Endodermal cell (in vitro differentiated cells): ENCODE data around the gene HRG. TPM values are rescaled to one million over a fixed set of nuclear protein-coding genes. Genes with fewer than 3 reads are reported as not detected.
A peak's percentile ranks its signal among the peaks of the same experiment; 100 is the strongest.

Experiments
- DNase-seq: peaks from one replicate; pipeline ENCODE4 v3.0.0-alpha.2; 2017
- H3K27ac ChIP-seq: 2 replicates; pipeline ENCODE4 v1.5.1; 2013; ENCODE audit warnings: mild to moderate bottlenecking, low read depth, low read length, moderate library complexity
- H3K27me3 ChIP-seq: 2 replicates; pipeline ENCODE4 v1.6.1; 2013; ENCODE audit warnings: mild to moderate bottlenecking, low read length, moderate library complexity; ENCODE audit not compliant: insufficient read depth, control insufficient read depth, poor library complexity, severe bottlenecking
- H3K36me3 ChIP-seq: 2 replicates; pipeline ENCODE4 v1.7.0; 2013; ENCODE audit warnings: mild to moderate bottlenecking, low read length, moderate library complexity; ENCODE audit not compliant: control insufficient read depth, insufficient read depth
- H3K4me1 ChIP-seq: one replicate; pipeline ENCODE4 v1.7.0; 2013; ENCODE audit warnings: low read length; ENCODE audit not compliant: control insufficient read depth, insufficient read depth
- H3K4me3 ChIP-seq: 2 replicates; pipeline ENCODE4 v1.5.1; 2013; ENCODE audit warnings: mild to moderate bottlenecking, low read length, moderate library complexity
- H3K9ac ChIP-seq: 2 replicates; pipeline ENCODE4 v1.6.1; 2013; ENCODE audit warnings: mild to moderate bottlenecking, low read length, moderate library complexity; ENCODE audit not compliant: poor library complexity, severe bottlenecking; ENCODE audit errors: extremely low read depth
- H3K9me3 ChIP-seq: 2 replicates; pipeline ENCODE4 v1.6.1; 2013; ENCODE audit warnings: mild to moderate bottlenecking, low read length, moderate library complexity; ENCODE audit not compliant: control insufficient read depth
- H3K27ac Mint-ChIP-seq: 2 replicates; pipeline ENCODE4 v1.8.0; 2020; ENCODE audit warnings: mixed read lengths
- H3K27me3 Mint-ChIP-seq: 2 replicates; pipeline ENCODE4 v1.8.0; 2021; ENCODE audit warnings: mild to moderate bottlenecking, mixed read lengths; ENCODE audit not compliant: insufficient read depth
- H3K36me3 Mint-ChIP-seq: 2 replicates; pipeline ENCODE4 v1.8.0; 2020; ENCODE audit warnings: low read depth, mixed read lengths
- H3K4me1 Mint-ChIP-seq: 2 replicates; pipeline ENCODE4 v1.8.0; 2020; ENCODE audit warnings: mixed read lengths
- H3K4me3 Mint-ChIP-seq: 2 replicates; pipeline ENCODE4 v1.8.0; 2020; ENCODE audit warnings: mild to moderate bottlenecking, moderate library complexity, mixed read lengths
- H3K9me3 Mint-ChIP-seq: 2 replicates; pipeline ENCODE4 v1.8.0; 2020; ENCODE audit warnings: mild to moderate bottlenecking, mixed read lengths
- WGBS, 2 experiments: methylation state at CpG; one replicate each; pipeline versions ENCODE4 v1.1.5 to v1.1.7; 2013; ENCODE audit warnings: missing lambda C conversion rate in 2 of 2, mixed read lengths in 1 of 2; ENCODE audit not compliant: insufficient coverage in 1 of 2, insufficient read length in 1 of 2; 5-methylcytosine and 5-hydroxymethylcytosine counted together
- total RNA-seq, 2 donors: library from RNA; stranded (reverse); fragmentation: NEBNext Ultra II Directional in 1 of 2; extraction: Animal tissue kit (Norgen Biotek cat#: 25700) in 1 of 2; gene quantifications; 2 replicates in 1 of 2; 3 replicates in 1 of 2; pipeline ENCODE4 v1.2.1, GENCODE V29; 2021
- TF ChIP-seq, protein P1 (sequence below): fragments of 200-600 bp; sonication (generic); conservative IDR thresholded peaks from 2 replicates; pipeline ENCODE4 v1.5.0; 2021; ENCODE audit warnings: antibody characterized with exemption, mild to moderate bottlenecking

HRG gene
- total RNA-seq, 2 donors from 2014 or later: not detected

DNA sequence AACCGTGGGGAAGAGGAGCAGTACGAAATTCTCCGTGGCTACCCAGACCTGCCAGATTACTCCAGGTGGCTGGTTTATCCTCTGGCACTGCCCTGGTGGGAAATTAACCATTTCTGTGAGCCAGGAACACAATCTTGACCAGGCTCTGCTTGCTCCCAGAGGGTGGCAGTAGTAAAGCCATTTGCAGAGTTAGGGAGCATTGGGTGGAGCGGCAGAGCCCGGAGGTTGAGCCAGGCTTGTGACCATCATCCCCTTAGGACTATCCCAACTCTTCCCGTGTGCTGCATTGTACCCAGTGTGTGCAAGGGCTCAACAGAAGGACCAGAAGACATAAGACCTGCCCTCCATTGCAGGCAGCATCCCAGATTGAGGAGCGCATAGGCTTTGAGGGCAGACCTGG, 56.6 kb downstream of the HRG start:
- no peak overlapping the region for H3K4me3 Mint-ChIP-seq
- TF ChIP-seq, protein P1, sequence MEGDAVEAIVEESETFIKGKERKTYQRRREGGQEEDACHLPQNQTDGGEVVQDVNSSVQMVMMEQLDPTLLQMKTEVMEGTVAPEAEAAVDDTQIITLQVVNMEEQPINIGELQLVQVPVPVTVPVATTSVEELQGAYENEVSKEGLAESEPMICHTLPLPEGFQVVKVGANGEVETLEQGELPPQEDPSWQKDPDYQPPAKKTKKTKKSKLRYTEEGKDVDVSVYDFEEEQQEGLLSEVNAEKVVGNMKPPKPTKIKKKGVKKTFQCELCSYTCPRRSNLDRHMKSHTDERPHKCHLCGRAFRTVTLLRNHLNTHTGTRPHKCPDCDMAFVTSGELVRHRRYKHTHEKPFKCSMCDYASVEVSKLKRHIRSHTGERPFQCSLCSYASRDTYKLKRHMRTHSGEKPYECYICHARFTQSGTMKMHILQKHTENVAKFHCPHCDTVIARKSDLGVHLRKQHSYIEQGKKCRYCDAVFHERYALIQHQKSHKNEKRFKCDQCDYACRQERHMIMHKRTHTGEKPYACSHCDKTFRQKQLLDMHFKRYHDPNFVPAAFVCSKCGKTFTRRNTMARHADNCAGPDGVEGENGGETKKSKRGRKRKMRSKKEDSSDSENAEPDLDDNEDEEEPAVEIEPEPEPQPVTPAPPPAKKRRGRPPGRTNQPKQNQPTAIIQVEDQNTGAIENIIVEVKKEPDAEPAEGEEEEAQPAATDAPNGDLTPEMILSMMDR: peak; percentile 67
- Histone ChIP-seq H3K9ac (no peak overlapping the region), H3K4me1 (no peaks in the 10 kb centered on the region), H3K9me3 (no peaks in the 10 kb centered on the region), H3K4me3 (no peak overlapping the region), H3K36me3 (no peaks in the 10 kb centered on the region), H3K27ac (no peak overlapping the region), H3K27me3 (no peaks in the 10 kb centered on the region)
- no peaks in the 10 kb centered on the region for H3K27me3 Mint-ChIP-seq
- H3K4me1 Mint-ChIP-seq: no peaks in the 10 kb centered on the region
- H3K27ac Mint-ChIP-seq: no peak overlapping the region
- no peaks in the 10 kb centered on the region for H3K9me3 Mint-ChIP-seq
- peak; percentile 82 for DNase-seq
- H3K36me3 Mint-ChIP-seq: no peaks in the 10 kb centered on the region
- WGBS, 2 experiments: 58 to 64% methylated on average over 6 to 7 of the region's 7 CpGs

DNA sequence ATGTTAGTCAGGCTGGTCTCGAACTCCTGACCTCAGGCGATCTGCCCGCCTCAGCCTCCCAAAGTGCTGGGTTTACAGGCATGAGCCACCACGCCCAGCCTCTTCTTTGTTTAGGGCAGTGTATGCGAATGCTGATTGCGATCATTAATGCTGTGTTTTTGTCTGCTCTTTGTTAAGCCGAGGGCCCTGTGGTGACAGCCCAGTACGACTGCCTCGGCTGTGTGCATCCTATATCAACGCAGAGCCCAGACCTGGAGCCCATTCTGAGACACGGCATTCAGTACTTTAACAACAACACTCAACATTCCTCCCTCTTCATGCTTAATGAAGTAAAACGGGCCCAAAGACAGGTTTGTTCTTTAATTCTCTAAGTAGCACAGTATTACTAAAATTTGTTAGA, 59.1 kb downstream of the HRG start:
- no peaks in the 10 kb centered on the region for H3K27me3 Mint-ChIP-seq
- no peaks in the 10 kb centered on the region for H3K36me3 Mint-ChIP-seq
- Histone ChIP-seq H3K9me3 (no peaks in the 10 kb centered on the region), H3K27me3 (no peaks in the 10 kb centered on the region), H3K4me1 (no peaks in the 10 kb centered on the region), H3K27ac (no peak overlapping the region), H3K36me3 (no peaks in the 10 kb centered on the region), H3K4me3 (no peak overlapping the region), H3K9ac (no peak overlapping the region)
- DNase-seq: no peak
- no peaks in the 10 kb centered on the region for H3K9me3 Mint-ChIP-seq
- 85 to 98% methylated on average over 7 to 12 of the region's 12 CpGs for WGBS, 2 experiments
- no peak overlapping the region for H3K27ac Mint-ChIP-seq
- H3K4me3 Mint-ChIP-seq: no peak overlapping the region
- H3K4me1 Mint-ChIP-seq: no peaks in the 10 kb centered on the region
- TF ChIP-seq, protein P1: no peak

Other genes starting within 250 kb of the HRG start
- 1 to 10 TPM; 2.0 to 2.4 TPM for gene CRYGS, start 121.6 kb upstream of the HRG start, total RNA-seq
- 10 to 100 TPM; 11.9 to 14.0 TPM for gene TBCCD1, start 98.7 kb upstream of the HRG start, total RNA-seq
- 10 to 100 TPM; 59.8 to 81.5 TPM for gene DNAJB11, start 95.3 kb upstream of the HRG start, total RNA-seq
- not detected for gene AHSG, start 53.0 kb upstream of the HRG start, total RNA-seq
- gene FETUB, start 25.6 kb upstream of the HRG start, total RNA-seq: not detected
- gene KNG1, start 51.3 kb downstream of the HRG start, total RNA-seq: not detected
- gene EIF4A2, start 117.6 kb downstream of the HRG start, total RNA-seq: 100 to 1,000 TPM; 329 TPM
- gene RFC4, start 140.5 kb downstream of the HRG start, total RNA-seq: 100 to 1,000 TPM in 1 of 2 donors, 10 to 100 TPM in 1; 57.6 to 111 TPM
- gene ADIPOQ, start 176.7 kb downstream of the HRG start, total RNA-seq: not detected